Vagina (tissue), 2 donors: ENCODE data around the gene PIN1.

Experiments
- POLR2AphosphoS5 ChIP-seq, 2 donors: sonication (generic); formaldehyde crosslinking; IDR thresholded peaks; one replicate each; pipeline ENCODE4 v1.9.0; 2017; ENCODE audit warnings: antibody characterized with exemption in 2 of 2, mild to moderate bottlenecking in 2 of 2, low read depth in 1 of 2; ENCODE audit not compliant: insufficient read depth in 1 of 2
- TF ChIP-seq, protein P1 (sequence below), 3 experiments: fragments of 450-650 bp in 2 of 3; fragments of 200-600 bp in 1 of 3; sonication (generic) in 1 of 3; IDR thresholded peaks; one replicate each; pipeline ENCODE4 v1.5.1; 2017 to 2019; ENCODE audit warnings: antibody characterized with exemption in 3 of 3, mild to moderate bottlenecking in 2 of 3, moderate library complexity in 2 of 3

DNA sequence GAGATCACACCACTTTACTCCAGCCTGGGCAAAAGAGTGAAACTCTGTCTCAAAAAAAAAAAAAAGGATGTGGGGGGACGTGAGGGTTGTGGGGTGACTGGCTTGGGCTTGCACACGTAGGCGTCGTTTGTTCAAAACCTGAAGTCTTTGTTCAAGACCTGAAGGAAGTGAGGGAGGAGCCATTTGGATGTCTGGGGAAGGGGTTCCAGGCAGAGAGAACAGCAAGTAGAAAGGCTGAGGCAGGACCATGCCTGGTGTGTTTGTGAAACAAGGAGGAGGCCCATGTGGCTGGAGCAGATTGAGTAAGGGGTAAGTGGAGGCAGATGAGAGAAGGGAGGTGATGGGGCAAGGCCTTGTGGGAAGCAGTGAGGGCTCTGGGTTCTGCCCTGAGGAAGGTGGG, 27.8 kb downstream of the PIN1 start:
- TF ChIP-seq, protein P1, sequence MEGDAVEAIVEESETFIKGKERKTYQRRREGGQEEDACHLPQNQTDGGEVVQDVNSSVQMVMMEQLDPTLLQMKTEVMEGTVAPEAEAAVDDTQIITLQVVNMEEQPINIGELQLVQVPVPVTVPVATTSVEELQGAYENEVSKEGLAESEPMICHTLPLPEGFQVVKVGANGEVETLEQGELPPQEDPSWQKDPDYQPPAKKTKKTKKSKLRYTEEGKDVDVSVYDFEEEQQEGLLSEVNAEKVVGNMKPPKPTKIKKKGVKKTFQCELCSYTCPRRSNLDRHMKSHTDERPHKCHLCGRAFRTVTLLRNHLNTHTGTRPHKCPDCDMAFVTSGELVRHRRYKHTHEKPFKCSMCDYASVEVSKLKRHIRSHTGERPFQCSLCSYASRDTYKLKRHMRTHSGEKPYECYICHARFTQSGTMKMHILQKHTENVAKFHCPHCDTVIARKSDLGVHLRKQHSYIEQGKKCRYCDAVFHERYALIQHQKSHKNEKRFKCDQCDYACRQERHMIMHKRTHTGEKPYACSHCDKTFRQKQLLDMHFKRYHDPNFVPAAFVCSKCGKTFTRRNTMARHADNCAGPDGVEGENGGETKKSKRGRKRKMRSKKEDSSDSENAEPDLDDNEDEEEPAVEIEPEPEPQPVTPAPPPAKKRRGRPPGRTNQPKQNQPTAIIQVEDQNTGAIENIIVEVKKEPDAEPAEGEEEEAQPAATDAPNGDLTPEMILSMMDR (IDR thresholded peaks at IDR 0.05), result no peak
- TF ChIP-seq POLR2AphosphoS5 (IDR thresholded peaks at IDR 0.05; ENCODE audit: insufficient read depth in 1 of 2, low read depth in 1 of 2), result no peak
